Measurements from ENCODE around the gene TALDO1.

Gene TALDO1

DNA sequence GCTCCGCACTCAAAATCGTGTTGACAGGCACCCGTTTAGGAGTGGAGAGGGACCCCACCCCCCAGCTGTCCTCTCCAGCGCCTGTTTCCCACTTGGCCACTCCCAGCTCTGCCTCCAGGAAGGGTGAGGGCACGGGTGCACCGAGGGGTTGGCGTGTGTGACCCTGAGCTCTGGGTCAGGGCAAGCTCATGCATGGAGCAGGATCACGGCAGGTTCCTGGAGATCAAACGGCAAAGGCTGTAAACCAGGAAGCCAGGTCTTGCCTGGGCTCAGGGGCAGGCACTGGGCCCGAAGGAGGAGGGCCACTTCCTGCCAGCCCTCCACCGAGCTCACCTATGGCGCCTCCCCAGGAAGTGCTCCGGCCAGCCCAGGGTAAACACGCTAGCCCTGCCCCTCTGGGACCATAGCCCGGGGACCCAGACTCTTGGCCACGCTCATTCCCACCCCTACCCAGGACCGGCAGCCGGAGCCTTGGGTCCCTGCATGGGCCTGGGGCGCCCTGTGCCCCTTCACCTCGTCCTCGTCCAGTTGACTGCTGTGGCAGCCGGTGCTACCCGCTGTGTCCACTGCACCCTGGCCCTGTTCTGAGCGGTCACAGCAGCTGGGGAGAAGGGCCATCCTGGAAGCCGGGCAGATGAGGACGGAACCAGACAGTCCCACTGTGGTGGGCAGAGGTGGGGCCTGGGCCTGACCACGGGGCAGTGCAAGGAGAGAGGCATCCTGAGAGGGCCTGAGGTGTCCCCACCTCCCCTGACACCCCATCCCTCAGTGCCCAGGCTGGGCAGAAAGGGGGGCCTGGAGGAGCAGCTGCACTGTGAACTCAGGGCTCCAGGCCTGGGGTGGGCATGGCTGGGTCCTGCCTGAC, 42.3 kb upstream of the TALDO1 start:
- peaks cover 8% of the 10 kb centered on the region for H3K27me3 ChIP-seq (ENCODE audit: insufficient read depth, low read length)
- no peak overlapping the region; the same call in 1 of the 2 replicates for H3K9ac ChIP-seq (ENCODE audit: low read depth, low read length)
- 83% methylated on average over 27 of the region's 27 CpGs for WGBS
- H3K9me3 ChIP-seq (ENCODE audit: insufficient read depth, low read depth, low read length), result no peaks in the 10 kb centered on the region
- no peak overlapping the region; the same call in 1 of the 2 replicates for H3K27ac ChIP-seq (ENCODE audit: low read depth, low read length)
- H3K4me3 ChIP-seq (ENCODE audit: low read length), result peak overlapping the region; percentile 27; the same call in 1 of the 2 replicates
- H3K36me3 ChIP-seq (ENCODE audit: insufficient read depth, low read length), result no peaks in the 10 kb centered on the region
- H3K4me1 ChIP-seq (ENCODE audit: insufficient read depth, low read length), result peaks cover 20% of the 10 kb centered on the region

DNA sequence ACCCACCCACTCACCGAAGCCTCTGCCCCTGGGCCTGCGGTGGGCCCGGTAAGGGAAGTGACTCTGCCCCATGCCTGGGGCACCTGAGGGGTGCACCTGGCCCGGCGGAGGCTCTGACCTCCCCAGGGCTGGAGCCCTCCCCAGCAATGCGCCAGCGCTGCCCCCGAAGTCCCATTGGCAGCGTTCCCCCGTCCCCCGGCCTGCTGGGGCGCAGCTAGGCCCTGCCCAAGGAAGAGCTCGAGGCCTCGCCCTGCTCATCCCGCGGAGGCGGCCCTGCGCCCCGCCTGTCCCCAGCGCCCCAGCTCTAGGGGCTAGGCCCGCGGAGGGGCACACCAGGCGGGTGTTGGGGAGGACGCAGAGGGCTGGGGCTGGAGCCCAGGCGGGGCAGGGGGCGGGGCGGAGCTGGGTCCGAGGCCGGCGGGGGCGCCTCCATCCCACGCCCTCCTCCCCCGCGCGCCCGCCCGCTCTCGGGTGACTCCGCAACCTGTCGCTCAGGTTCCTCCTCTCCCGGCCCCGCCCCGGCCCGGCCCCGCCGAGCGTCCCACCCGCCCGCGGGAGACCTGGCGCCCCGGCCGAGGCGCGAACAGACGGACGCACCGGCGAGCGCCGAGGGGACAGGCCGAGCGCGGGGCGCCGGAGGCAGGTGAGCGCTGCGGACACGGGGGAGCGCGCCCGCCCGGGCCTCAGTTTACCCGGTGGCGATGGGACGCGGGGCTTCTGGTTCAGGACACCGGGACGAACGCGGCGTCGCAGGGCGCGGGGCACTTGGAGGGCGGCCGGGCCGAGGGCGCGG, 41.4 kb upstream of the TALDO1 start, which contains the start of gene EPS8L2:
Gene EPS8L2, plus strand, starts transcription at position 586 of the 793 bp plus-strand sequence. CDS start 3,177 bp downstream, outside the sequence.
- 14% methylated on average over 89 of the region's 90 CpGs for WGBS
- Histone ChIP-seq H3K4me3 (ENCODE audit: low read length) (peak within 1 kb of the TSS; percentile 60), H3K27ac (ENCODE audit: low read depth, low read length) (no peak within 1 kb of the TSS; the same call in 1 of the 2 replicates), H3K27me3 (ENCODE audit: insufficient read depth, low read length) (peaks cover 8% of the 10 kb centered on the region), H3K9me3 (ENCODE audit: insufficient read depth, low read depth, low read length) (no peaks in the 10 kb centered on the region), H3K9ac (ENCODE audit: low read depth, low read length) (peak within 1 kb of the TSS; percentile 52; the same call in 1 of the 2 replicates), H3K4me1 (ENCODE audit: insufficient read depth, low read length) (peaks cover 20% of the 10 kb centered on the region), H3K36me3 (ENCODE audit: insufficient read depth, low read length) (no peaks in the 10 kb centered on the region)

DNA sequence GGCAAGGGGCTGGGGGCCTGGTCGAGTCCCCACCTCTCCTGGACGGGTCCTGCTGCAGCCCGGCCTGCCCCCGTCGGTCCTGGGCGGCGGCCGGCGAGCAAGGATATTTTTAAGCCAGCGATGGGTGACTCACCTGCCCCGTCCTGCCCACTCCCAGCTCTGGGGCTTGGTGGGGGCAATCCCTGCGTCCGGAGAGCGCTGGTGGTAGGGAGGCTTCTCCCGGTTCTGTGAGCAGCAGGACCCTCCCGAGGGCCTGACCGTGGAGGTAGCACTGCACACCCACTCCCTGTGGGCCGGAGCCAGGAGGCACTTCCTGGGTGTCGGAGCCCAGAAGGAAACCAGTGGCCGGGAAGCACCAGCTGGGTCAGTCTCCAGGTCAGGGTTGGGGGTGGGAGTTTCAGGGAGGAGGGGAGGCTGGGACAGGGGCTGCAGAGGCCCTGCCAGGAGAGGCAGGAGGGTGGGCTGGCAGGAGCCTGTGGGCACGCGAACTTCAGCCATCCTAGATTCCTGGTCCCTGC, 40.8 kb upstream of the TALDO1 start:
- H3K36me3 ChIP-seq (ENCODE audit: insufficient read depth, low read length), result no peaks in the 10 kb centered on the region
- peak overlapping the region; percentile 52; the same call in 1 of the 2 replicates for H3K9ac ChIP-seq (ENCODE audit: low read depth, low read length)
- peaks cover 20% of the 10 kb centered on the region for H3K4me1 ChIP-seq (ENCODE audit: insufficient read depth, low read length)
- H3K27me3 ChIP-seq (ENCODE audit: insufficient read depth, low read length), result peaks cover 8% of the 10 kb centered on the region
- no peaks in the 10 kb centered on the region for H3K9me3 ChIP-seq (ENCODE audit: insufficient read depth, low read depth, low read length)
- H3K27ac ChIP-seq (ENCODE audit: low read depth, low read length), result no peak overlapping the region
- 11% methylated on average over 22 of the region's 22 CpGs for WGBS
- H3K4me3 ChIP-seq (ENCODE audit: low read length), result peak overlapping the region; percentile 60

DNA sequence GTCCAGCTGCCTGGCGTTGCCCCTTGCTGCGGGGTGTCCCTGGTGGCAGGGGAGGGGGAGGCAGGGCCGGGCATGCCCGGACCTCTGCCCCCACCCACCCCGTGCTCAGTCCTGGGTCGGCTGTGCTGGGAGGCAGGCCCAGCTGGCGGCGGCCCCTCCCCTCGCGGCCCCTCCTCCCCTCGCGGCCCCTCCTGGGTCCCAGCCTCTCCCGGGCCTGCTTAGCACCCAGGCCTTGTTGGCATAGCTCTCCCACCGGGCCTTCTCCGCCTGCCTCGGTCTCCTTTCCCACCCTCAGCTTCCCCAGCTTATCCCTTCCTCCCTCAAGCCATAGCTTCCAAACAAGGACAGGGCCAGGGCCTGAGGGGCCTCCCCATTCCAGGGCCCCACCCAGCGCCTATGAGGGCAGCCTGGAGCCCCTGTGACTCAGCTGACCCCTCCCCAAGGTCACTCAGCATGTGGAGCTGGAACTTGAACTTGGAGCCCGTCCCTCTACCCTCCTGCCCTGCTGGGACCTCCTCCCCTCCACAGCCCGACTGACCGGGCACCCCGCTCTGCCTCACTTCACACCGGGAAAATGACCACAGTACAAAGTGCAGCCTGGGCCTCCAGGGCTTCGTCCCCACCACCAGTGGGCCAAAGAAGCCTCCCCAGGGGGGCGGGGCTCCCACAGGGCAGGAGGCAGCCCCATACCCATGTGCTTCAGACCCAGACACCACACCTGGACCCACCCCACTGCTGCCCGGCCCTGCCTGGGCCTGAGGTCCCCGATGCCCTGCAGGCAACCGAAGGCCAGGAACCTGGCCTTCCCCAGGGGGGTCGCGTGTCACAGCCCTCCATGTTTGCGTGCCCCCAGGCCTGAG, 40.1 kb upstream of the TALDO1 start:
- no peaks in the 10 kb centered on the region for H3K36me3 ChIP-seq (ENCODE audit: insufficient read depth, low read length)
- H3K4me3 ChIP-seq (ENCODE audit: low read length), result peak overlapping the region; percentile 60
- H3K4me1 ChIP-seq (ENCODE audit: insufficient read depth, low read length), result peaks cover 20% of the 10 kb centered on the region
- H3K9ac ChIP-seq (ENCODE audit: low read depth, low read length), result peak overlapping the region; percentile 52; the same call in 1 of the 2 replicates
- 41% methylated on average over 30 of the region's 30 CpGs for WGBS
- no peak overlapping the region for H3K27ac ChIP-seq (ENCODE audit: low read depth, low read length)
- peaks cover 8% of the 10 kb centered on the region for H3K27me3 ChIP-seq (ENCODE audit: insufficient read depth, low read length)
- H3K9me3 ChIP-seq (ENCODE audit: insufficient read depth, low read depth, low read length), result no peaks in the 10 kb centered on the region

DNA sequence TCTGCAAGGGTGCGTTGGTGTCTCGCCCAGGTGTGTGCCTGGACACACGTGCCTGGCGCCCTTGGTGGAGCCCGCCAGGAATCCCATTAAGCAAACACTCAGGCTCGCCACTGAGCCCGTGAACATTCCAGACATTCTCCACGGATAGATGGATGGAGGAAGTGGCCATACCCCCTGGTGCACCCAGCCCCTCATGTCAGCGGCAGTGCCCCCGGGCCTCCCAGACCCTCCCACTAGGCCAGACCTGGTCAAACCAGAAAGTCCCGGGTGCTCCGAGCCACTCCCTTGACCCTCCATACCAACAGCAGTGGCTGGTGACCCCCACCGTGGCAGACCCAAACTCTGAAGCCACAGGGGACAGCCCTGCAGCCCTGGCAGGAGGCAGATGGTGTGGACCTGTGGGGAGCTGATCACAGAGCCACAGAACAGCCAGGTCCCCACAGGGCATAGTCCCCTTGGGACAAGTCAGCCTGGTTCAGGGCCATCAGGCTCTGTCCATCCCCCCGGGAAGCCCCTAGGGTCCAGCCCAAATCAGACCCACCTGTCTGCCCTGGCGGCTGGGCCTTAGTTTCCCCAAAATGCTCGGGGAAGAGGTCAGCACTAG, 39.3 kb upstream of the TALDO1 start:
- H3K27ac ChIP-seq (ENCODE audit: low read depth, low read length), result no peak overlapping the region
- 84% methylated on average over 16 of the region's 16 CpGs for WGBS
- no peaks in the 10 kb centered on the region for H3K36me3 ChIP-seq (ENCODE audit: insufficient read depth, low read length)
- H3K4me1 ChIP-seq (ENCODE audit: insufficient read depth, low read length), result peaks cover 20% of the 10 kb centered on the region
- peaks cover 8% of the 10 kb centered on the region for H3K27me3 ChIP-seq (ENCODE audit: insufficient read depth, low read length)
- no peak overlapping the region for H3K4me3 ChIP-seq (ENCODE audit: low read length)
- H3K9me3 ChIP-seq (ENCODE audit: insufficient read depth, low read depth, low read length), result no peaks in the 10 kb centered on the region
- no peak overlapping the region for H3K9ac ChIP-seq (ENCODE audit: low read depth, low read length)

DNA sequence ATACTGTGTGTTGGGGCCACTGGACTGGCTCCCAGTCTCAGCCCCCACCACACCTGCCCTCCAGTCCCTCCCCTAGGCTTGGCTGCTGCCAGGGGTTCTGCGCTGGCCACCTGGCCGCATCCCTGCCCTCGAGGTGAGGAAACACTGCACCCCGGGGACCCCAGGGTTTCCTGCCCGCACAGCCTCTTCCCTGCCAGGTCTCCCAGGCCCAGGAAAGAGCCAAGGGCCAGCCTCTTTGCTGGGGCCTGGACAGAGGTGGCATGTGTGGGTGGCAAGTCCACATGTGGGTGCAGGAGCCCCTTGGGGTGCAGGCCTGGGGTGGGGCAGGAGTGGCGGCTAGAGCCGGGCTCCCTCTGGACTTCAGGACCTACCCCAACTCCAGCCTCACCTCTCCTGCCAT, 38.8 kb upstream of the TALDO1 start:
- Histone ChIP-seq H3K27ac (ENCODE audit: low read depth, low read length) (no peak overlapping the region), H3K4me1 (ENCODE audit: insufficient read depth, low read length) (peaks cover 20% of the 10 kb centered on the region), H3K36me3 (ENCODE audit: insufficient read depth, low read length) (no peaks in the 10 kb centered on the region), H3K4me3 (ENCODE audit: low read length) (no peak overlapping the region), H3K9ac (ENCODE audit: low read depth, low read length) (no peak overlapping the region), H3K27me3 (ENCODE audit: insufficient read depth, low read length) (peaks cover 8% of the 10 kb centered on the region), H3K9me3 (ENCODE audit: insufficient read depth, low read depth, low read length) (no peaks in the 10 kb centered on the region)
- 90% methylated on average over 5 of the region's 7 CpGs for WGBS

DNA sequence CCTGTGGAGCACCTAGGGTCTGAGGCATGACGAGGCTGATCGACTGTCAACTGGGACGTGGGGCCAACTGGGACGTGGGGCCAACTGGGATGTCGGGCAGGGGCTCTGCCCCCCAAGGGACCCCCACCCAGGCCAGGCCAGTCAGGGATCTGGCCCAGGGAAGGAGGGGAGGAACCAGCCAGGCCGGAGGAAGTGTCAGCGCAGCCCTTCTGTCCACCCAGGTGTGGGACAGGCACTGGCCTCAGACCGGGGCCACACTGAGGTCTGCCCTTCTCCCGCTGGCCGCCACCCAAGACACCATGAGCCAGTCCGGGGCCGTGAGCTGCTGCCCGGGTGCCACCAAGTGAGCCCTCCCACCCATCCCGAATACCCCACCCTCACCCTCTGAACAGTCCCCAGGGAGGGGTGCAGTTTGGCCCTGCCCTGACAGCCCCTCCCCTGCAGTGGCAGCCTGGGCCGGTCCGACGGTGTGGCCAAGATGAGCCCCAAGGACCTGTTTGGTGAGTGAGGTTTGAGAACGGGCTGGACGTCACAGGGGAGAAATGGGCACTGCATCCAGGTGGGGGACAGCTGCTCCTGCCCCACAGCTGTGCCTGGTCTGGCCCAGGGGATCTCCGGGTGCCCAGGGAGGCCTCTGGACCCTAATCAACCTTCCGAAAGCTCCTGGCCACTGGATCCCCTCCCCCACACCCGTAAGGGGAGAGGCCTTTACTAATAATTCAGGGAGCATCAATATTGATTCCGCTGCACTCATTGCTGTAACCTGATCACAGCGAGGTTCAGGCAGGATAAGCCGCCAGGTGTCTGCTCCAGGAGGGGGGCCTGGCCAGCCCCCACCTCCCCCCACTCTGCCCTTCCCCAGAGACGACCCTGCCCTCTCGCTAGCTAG, 37.9 kb upstream of the TALDO1 start:
- H3K9ac ChIP-seq (ENCODE audit: low read depth, low read length), result no peak overlapping the region; the same call in 1 of the 2 replicates
- H3K36me3 ChIP-seq (ENCODE audit: insufficient read depth, low read length), result no peaks in the 10 kb centered on the region
- peaks cover 20% of the 10 kb centered on the region for H3K4me1 ChIP-seq (ENCODE audit: insufficient read depth, low read length)
- no peak overlapping the region for H3K4me3 ChIP-seq (ENCODE audit: low read length)
- peaks cover 8% of the 10 kb centered on the region for H3K27me3 ChIP-seq (ENCODE audit: insufficient read depth, low read length)
- H3K9me3 ChIP-seq (ENCODE audit: insufficient read depth, low read depth, low read length), result no peaks in the 10 kb centered on the region
- WGBS, result 87% methylated on average over 27 of the region's 27 CpGs
- no peak overlapping the region for H3K27ac ChIP-seq (ENCODE audit: low read depth, low read length)

DNA sequence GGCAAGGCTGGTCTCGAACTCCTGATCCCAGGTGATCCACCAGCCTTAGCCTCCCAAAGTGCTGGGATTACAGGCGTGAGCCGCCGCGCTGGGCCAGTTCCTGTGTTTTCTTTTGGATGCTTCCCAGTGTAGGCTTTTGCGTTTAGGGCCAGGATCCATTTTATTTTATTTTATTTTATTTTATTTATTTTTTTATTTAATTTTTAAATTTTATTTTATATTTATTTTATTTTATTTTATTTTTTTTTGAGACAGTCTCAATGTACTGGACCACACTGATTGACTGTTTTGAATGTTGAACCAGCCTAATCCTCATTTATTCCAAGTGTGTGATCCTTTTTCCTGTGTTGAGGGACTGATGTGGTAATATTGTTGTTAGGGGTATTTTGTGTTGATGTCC, 32.8 kb upstream of the TALDO1 start:
- Histone ChIP-seq H3K4me3 (ENCODE audit: low read length) (no peak overlapping the region), H3K36me3 (ENCODE audit: insufficient read depth, low read length) (no peaks in the 10 kb centered on the region)
- 97% methylated on average over 5 of the region's 6 CpGs for WGBS

DNA sequence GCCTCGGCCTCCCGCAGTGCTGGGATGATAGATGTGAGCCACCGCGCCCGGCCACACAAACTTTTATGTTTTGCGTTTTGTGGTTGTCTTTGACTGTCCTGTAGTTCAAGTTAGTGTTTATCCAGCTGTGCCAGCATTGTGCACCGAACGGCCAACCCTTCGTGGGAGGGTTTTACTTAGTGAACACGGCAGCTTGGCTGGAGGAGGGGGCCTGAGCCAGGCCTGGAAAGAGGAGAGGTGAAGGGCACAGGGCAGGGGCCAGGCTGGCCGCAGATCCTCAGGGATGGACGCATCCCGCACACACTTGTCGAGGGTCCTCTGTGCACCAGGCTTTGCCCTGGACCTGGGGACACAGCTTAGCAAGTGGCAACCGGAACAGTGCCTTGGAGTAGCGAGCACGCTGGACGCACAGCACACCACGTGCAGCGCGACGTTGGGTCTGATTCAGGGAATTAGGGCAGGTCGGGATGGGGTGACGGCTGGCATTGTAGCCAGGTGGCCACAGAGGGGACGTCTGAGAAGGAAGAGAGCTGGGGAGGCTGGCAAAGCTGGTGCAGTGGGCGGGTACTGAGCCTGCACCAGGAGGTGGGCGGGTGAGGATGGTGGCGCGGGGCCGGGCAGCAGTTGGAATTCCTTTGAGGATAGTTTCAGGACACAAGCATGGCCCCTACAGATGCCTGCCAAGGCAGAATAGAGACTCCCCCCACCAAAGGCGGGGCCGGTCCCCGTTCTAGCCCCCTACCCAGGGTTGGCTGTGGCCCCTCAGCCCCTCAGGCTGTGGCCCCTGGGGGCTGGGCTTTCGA, 27.8 kb upstream of the TALDO1 start:
- Histone ChIP-seq H3K9ac (ENCODE audit: low read depth, low read length) (no peak overlapping the region), H3K27ac (ENCODE audit: low read depth, low read length) (no peak overlapping the region), H3K4me1 (ENCODE audit: insufficient read depth, low read length) (no peaks in the 10 kb centered on the region), H3K4me3 (ENCODE audit: low read length) (no peak overlapping the region), H3K9me3 (ENCODE audit: insufficient read depth, low read depth, low read length) (no peaks in the 10 kb centered on the region; the same call in 1 of the 2 replicates), H3K36me3 (ENCODE audit: insufficient read depth, low read length) (no peaks in the 10 kb centered on the region), H3K27me3 (ENCODE audit: insufficient read depth, low read length) (peaks cover 8% of the 10 kb centered on the region; the same call in 1 of the 2 replicates)
- 94% methylated on average over 34 of the region's 34 CpGs for WGBS

More for the DNA sequence above, 32.8 kb upstream of the TALDO1 start:
- H3K9me3 ChIP-seq (ENCODE audit: insufficient read depth, low read depth, low read length), result no peaks in the 10 kb centered on the region; the same call in 1 of the 2 replicates
- 0 out of 2 replicates have a peak, but pooled peaks cover under 1% of the 10 kb centered on the region for H3K27me3 ChIP-seq (ENCODE audit: insufficient read depth, low read length)
- H3K9ac ChIP-seq (ENCODE audit: low read depth, low read length), result no peak overlapping the region
- H3K4me1 ChIP-seq (ENCODE audit: insufficient read depth, low read length), result peaks cover 5% of the 10 kb centered on the region; the same call in 1 of the 2 replicates
- no peak overlapping the region for H3K27ac ChIP-seq (ENCODE audit: low read depth, low read length)
